Lower lobe of right lung (tissue), 2 donors: ENCODE results near the gene CDKN1A. TPM values are rescaled to one million over a fixed set of nuclear protein-coding genes. Genes with fewer than 3 reads are reported as not detected.

Experiments used
- ATAC-seq, 2 donors: fragments of 200-7000 bp; cut with Tn5 transposase; one replicate each; pipeline ENCODE4 v1.9.1; 2020 to 2022; ENCODE audit warnings: mild to moderate bottlenecking in 2 of 2, moderate library complexity in 2 of 2
- DNase-seq: peaks from one replicate; pipeline ENCODE4 v3.0.0-alpha.2; 2020
- H3K27ac ChIP-seq: fragments of 200-600 bp; one replicate; pipeline ENCODE4 v1.8.0; 2022
- H3K27me3 ChIP-seq: fragments of 200-600 bp; one replicate; pipeline ENCODE4 v1.8.0; 2022; ENCODE audit warnings: low read depth
- H3K36me3 ChIP-seq: fragments of 200-600 bp; one replicate; pipeline ENCODE4 v1.8.0; 2022; ENCODE audit warnings: mild to moderate bottlenecking
- H3K4me1 ChIP-seq: fragments of 200-600 bp; one replicate; pipeline ENCODE4 v1.8.0; 2022
- H3K4me3 ChIP-seq: fragments of 200-600 bp; one replicate; pipeline ENCODE4 v1.8.0; 2022; ENCODE audit warnings: mild to moderate bottlenecking
- H3K9me3 ChIP-seq: fragments of 200-600 bp; one replicate; pipeline ENCODE4 v1.8.0; 2022
- intact Hi-C: fragments of 100-400 bp; cut with DNase I; formaldehyde crosslinking; loops from one replicate; pipeline ENCODE4 v1.11.0; 2022
- total RNA-seq: library from RNA; stranded (reverse); fragmentation: NEBNext Ultra II Directional; extraction: Animal tissue kit (Norgen Biotek cat#: 25700); gene quantifications from one replicate; pipeline ENCODE4 v1.2.1, GENCODE V29; 2021
- TF ChIP-seq, protein P1 (sequence below): fragments of 200-600 bp; IDR thresholded peaks from one replicate; pipeline ENCODE4 v1.8.0; 2022; ENCODE audit warnings: antibody characterized with exemption, mild to moderate bottlenecking
- donor health status: DM: no; HTN: yes; CAD: no; lungs with severe emphysema.

CDKN1A gene
- total RNA-seq, 1 donor from 2014 or later: 71.0 TPM

DNA sequence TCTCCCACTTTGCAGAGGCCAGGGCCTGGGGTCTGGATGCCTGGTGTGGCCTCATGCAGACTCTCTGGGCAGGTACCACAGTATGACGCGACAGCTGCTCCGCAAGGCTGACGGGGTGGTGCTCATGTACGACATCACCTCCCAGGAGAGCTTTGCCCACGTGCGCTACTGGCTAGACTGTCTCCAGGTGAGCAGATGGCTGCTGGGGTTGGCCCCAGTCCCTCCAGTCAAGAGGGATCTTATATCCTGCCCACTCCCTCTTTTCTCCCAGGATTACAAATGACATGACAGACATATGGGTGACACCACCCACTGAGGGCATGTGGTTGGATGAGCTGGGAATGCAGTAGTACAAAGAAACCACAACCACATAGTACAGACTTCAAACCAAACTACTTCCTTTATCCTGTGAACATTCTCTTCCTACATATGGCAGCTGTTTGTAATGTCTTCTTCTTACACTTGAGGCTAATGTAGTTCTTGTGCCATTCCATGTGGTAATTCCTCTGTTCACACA lies 49.0 kb downstream of the CDKN1A start:
- Histone ChIP-seq H3K4me3 (no peak overlapping the region), H3K27me3 (no peaks in the 10 kb centered on the region), H3K9me3 (no peaks in the 10 kb centered on the region), H3K4me1 (no peaks in the 10 kb centered on the region), H3K27ac (no peak overlapping the region), H3K36me3 (no peaks in the 10 kb centered on the region)
- DNase-seq: peak; percentile 50
- intact Hi-C loops: no loop called here
- TF ChIP-seq, protein P1, sequence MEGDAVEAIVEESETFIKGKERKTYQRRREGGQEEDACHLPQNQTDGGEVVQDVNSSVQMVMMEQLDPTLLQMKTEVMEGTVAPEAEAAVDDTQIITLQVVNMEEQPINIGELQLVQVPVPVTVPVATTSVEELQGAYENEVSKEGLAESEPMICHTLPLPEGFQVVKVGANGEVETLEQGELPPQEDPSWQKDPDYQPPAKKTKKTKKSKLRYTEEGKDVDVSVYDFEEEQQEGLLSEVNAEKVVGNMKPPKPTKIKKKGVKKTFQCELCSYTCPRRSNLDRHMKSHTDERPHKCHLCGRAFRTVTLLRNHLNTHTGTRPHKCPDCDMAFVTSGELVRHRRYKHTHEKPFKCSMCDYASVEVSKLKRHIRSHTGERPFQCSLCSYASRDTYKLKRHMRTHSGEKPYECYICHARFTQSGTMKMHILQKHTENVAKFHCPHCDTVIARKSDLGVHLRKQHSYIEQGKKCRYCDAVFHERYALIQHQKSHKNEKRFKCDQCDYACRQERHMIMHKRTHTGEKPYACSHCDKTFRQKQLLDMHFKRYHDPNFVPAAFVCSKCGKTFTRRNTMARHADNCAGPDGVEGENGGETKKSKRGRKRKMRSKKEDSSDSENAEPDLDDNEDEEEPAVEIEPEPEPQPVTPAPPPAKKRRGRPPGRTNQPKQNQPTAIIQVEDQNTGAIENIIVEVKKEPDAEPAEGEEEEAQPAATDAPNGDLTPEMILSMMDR: no peak
- ATAC-seq: peak; percentile 57 to 78

DNA sequence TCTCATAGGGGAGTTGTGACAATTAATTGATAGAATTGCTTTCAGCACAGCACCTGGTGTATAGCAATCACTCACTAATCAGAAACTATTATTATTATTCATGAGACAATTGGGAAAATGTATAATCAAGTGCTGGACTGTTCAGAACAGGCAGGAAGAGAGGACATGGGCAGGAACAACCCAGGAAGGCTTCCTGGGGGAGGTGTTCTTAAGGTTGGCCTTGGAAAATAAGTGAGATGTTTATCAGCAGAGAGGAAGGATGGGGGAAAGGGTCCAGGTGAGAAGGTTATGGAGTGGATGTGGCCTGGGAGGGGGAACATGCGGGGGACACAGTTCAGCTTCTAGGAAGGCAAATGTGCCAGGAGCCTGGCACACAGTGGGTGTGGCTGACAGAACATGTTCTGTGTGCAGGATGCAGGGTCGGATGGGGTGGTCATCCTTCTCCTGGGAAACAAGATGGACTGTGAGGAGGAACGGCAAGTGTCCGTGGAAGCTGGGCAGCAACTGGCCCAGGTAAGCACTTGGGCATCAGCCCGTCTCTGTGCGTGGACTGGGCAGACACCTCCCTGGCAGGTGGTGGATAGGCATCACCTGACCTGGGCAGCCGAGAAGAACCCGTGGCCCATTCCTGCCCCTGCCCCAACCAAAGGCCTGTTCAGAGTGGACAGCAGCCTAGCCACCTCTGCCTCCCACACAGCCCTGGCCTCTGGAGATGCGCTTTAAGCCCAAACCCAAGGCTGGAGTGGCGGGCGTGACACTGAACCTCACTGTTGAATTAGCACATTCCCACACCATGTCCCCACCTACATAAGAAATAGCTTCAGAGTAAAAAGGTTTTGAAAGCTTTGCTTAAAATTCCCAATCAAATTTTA lies 50.0 kb downstream of the CDKN1A start:
- TF ChIP-seq, protein P1: no peak
- intact Hi-C loops: no loop called here

GRCh38 chr6:36729161-36729524 lies 50.6 kb downstream of the CDKN1A start:
- intact Hi-C loops: no loop called here
- Histone ChIP-seq H3K27ac (no peak overlapping the region), H3K27me3 (no peaks in the 10 kb centered on the region), H3K36me3 (no peaks in the 10 kb centered on the region), H3K4me3 (no peak overlapping the region), H3K9me3 (no peaks in the 10 kb centered on the region), H3K4me1 (no peaks in the 10 kb centered on the region)
- ATAC-seq: no peak
- no peak for DNase-seq
- TF ChIP-seq, protein P1: no peak

More for the DNA sequence above, 50.0 kb downstream of the CDKN1A start:
- H3K4me1 ChIP-seq: no peaks in the 10 kb centered on the region
- ATAC-seq (no peak), DNase-seq (peak; percentile 44)
- H3K27ac ChIP-seq: no peak overlapping the region
- no peaks in the 10 kb centered on the region for H3K9me3 ChIP-seq
- H3K27me3 ChIP-seq: no peaks in the 10 kb centered on the region
- H3K4me3 ChIP-seq: no peak overlapping the region
- no peaks in the 10 kb centered on the region for H3K36me3 ChIP-seq

DNA sequence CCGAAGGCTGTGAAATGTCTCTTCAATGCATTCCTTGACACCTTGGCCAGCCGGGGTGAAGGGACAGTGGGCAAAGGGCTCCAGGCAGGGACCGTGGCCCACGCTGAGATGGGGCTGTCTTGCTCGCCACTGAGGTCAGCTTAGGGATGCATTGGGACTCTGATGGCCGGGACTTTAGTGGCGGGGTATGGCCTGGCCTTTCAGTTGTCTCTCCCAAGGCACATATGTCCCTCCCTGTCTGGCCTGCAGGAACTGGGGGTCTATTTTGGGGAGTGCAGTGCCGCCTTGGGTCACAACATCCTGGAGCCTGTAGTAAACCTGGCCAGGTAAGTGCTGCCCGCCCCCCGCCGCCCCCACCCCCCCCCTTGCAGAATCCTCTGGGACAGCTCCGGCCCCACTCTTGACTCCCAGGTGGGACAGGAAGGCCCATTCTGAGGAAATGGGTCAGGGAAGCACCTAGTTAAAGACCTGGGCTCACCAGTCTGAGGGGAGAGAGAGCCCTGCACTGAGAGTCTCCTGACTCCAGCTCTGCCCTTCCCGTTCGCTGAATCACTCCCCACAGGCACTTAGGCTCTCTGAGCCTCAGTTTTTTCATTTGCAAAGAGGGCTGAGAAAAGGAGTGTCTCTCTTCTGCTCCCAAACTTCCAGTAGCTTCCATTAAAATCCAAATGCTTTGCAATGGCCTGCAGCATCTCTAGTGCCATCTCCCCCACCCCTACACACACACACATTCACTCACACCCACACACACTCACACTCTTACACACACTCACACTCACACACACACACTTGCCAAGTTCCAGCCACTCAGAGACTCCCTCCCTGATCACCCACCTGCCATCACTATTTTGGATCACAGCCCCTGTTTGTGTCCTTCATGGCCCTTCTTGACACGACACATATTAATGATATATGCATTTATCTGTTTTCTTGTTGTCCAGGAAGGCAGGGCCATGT lies 52.2 kb downstream of the CDKN1A start:
- Histone ChIP-seq H3K9me3 (no peaks in the 10 kb centered on the region), H3K36me3 (no peaks in the 10 kb centered on the region), H3K27me3 (no peaks in the 10 kb centered on the region), H3K27ac (no peak overlapping the region), H3K4me3 (no peak overlapping the region), H3K4me1 (peaks cover 13% of the 10 kb centered on the region)
- ATAC-seq (no peak), DNase-seq (peak; percentile 2)
- intact Hi-C loops: no loop called here
- TF ChIP-seq, protein P1: no peak

GRCh38 chr6:36731622-36732310 lies 53.3 kb downstream of the CDKN1A start:
- TF ChIP-seq, protein P1: no peak
- Histone ChIP-seq H3K27me3 (no peaks in the 10 kb centered on the region), H3K9me3 (no peaks in the 10 kb centered on the region), H3K4me3 (no peak overlapping the region), H3K4me1 (peaks cover 21% of the 10 kb centered on the region), H3K36me3 (no peaks in the 10 kb centered on the region), H3K27ac (no peak overlapping the region)
- ATAC-seq (no peak), DNase-seq (no peak)
- intact Hi-C loops: no loop called here
